Upper lobe of left lung (tissue), 4 donors: ENCODE results near the gene DLGAP4.

Experiments
- EP300 ChIP-seq, 4 donors: sonication (generic); formaldehyde crosslinking; IDR thresholded peaks; one replicate each; pipeline ENCODE4 v1.5.1; 2017; ENCODE audit warnings: antibody characterized with exemption in 4 of 4, control low read depth in 2 of 4
- POLR2A ChIP-seq, 4 donors: fragments of 450-650 bp; IDR thresholded peaks; one replicate each; pipeline ENCODE4 v1.5.1; 2016 to 2017; ENCODE audit warnings: antibody characterized with exemption in 4 of 4, mild to moderate bottlenecking in 2 of 4
- POLR2AphosphoS5 ChIP-seq, 2 donors: sonication (generic); formaldehyde crosslinking; IDR thresholded peaks; one replicate each; pipeline ENCODE4 v1.5.1; 2017; ENCODE audit warnings: antibody characterized with exemption in 2 of 2
- TF ChIP-seq, protein P1 (sequence below), 6 experiments: fragments of 450-650 bp in 4 of 6; fragments of 200-600 bp in 2 of 6; sonication (generic) in 2 of 6; IDR thresholded peaks; one replicate each; pipeline ENCODE4 v1.5.1; 2016 to 2019; ENCODE audit warnings: antibody characterized with exemption in 6 of 6

- TF ChIP-seq POLR2A (IDR thresholded peaks at IDR 0.05) (no peak), EP300 (IDR thresholded peaks at IDR 0.05) (no peak), POLR2AphosphoS5 (IDR thresholded peaks at IDR 0.05) (no peak)
- TF ChIP-seq, protein P1, sequence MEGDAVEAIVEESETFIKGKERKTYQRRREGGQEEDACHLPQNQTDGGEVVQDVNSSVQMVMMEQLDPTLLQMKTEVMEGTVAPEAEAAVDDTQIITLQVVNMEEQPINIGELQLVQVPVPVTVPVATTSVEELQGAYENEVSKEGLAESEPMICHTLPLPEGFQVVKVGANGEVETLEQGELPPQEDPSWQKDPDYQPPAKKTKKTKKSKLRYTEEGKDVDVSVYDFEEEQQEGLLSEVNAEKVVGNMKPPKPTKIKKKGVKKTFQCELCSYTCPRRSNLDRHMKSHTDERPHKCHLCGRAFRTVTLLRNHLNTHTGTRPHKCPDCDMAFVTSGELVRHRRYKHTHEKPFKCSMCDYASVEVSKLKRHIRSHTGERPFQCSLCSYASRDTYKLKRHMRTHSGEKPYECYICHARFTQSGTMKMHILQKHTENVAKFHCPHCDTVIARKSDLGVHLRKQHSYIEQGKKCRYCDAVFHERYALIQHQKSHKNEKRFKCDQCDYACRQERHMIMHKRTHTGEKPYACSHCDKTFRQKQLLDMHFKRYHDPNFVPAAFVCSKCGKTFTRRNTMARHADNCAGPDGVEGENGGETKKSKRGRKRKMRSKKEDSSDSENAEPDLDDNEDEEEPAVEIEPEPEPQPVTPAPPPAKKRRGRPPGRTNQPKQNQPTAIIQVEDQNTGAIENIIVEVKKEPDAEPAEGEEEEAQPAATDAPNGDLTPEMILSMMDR (IDR thresholded peaks at IDR 0.05), result no peak
These were observed 220.4 kb downstream of the DLGAP4 start for GRCh38 chr20:36526521-36527011.
